ENCODE data around the gene SCAPER.

GRCh38 chr15:76756381-76756780, 148.8 kb downstream of the SCAPER start:
- TF ChIP-seq CTCF (IDR thresholded peaks at IDR 0.05) (no peak), POLR2AphosphoS5 (IDR thresholded peaks at IDR 0.05; ENCODE audit: low read depth, low read length) (no peak)
